ENCODE data around the gene CNTF.
"Not testable (repeated sequence)": the region's sequence is repeated elsewhere in the genome, so short reads cannot be mapped to it uniquely, and the experiment has no call there.

CNTF gene, protein sequence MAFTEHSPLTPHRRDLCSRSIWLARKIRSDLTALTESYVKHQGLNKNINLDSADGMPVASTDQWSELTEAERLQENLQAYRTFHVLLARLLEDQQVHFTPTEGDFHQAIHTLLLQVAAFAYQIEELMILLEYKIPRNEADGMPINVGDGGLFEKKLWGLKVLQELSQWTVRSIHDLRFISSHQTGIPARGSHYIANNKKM

DNA sequence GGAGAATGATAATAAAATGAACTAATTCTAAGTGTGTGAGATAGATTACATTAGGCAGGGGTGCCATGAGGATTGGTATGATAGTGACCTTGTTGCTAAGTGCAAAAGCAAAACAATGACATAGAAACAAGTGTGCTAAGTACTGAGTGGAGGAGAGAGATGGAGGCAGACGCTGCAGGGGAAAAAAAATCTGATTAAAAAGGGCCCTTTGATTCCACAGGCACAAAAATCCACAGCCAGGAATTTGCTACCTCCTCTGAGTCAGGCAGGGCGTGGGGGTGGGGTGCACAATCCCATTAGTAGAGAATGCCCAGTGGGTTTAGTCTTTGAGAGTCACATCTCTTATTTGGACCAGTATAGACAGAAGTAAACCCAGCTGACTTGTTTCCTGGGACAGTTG lies at the start of gene CNTF:
Gene CNTF, plus strand, starts transcription at position 322 of the 400 bp plus-strand sequence. CDS start 88 bp downstream, outside the sequence.
- DNase-seq (ENCODE audit: low spot score), result peak; percentile 88

DNA sequence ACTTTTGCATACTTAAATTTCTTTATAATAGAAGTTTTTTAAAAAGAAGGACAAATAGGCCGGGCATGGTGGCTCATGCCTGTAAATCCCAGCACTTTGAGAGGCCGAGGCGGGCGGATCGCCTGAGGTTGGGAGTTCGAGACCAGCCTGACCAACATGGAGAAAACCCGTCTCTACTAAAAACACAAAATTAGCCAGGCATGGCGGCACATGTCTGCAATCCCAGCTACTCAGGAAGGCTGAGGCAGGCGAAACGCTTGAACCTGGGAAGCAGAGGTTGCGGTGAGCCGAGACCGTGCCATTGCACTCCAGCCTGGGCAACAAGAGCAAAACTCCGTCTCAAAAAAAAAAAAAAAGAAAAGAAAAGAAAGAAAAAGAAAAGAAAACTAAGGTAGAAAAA lies 49.6 kb upstream of the CNTF start:
- not testable (repeated sequence) for DNase-seq (ENCODE audit: low spot score)

DNA sequence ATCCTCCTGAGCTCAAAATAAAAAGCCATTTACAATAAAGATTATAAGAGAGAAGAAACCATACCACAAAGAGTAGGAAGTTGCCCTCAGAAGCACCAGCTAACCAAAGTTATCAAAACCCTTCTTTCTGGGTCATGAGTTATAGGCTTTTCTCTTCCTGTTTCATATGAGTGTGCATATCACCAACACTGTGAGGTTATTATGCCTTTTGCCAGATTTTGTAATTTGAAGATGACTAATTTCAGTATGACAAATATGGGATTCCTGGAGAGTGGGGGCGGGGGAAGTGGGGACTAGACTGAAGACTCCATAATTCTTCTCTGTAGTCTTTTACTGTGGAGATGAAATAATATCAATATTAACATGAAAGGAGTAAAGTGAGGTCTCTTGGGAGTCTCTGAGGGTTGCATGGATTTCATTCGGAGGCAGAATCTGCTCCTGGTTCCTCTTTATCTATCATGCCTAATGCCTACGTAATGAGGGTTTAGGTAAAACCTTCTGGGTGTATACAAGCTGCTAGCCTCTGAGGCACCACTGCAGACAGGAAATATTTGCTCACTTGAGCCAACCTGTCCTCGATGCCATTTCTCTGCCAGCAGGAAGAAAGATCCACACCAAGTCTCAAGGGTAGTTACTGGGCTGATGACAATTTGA lies 48.9 kb upstream of the CNTF start:
- peak; percentile 72 for DNase-seq (ENCODE audit: low spot score)

DNA sequence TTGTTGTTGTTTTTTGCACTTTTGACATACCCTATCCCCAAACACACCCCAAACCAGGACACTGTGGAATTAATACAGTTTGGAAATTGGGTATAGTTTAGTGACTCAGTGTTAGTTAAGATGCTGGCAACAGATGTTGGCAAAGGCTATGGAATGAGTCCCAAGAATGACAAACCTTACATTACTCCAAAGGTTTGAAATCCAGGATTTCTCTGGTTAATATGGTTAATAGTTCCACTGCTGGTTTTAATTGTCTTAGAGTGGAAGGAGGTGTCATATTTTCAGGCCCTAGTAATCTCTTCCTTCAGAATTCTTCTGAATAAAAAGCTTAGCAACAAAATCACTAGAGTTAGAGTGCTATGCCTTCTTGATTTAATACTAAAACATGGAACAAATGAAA lies 47.6 kb upstream of the CNTF start:
- DNase-seq (ENCODE audit: low spot score), result no peak

DNA sequence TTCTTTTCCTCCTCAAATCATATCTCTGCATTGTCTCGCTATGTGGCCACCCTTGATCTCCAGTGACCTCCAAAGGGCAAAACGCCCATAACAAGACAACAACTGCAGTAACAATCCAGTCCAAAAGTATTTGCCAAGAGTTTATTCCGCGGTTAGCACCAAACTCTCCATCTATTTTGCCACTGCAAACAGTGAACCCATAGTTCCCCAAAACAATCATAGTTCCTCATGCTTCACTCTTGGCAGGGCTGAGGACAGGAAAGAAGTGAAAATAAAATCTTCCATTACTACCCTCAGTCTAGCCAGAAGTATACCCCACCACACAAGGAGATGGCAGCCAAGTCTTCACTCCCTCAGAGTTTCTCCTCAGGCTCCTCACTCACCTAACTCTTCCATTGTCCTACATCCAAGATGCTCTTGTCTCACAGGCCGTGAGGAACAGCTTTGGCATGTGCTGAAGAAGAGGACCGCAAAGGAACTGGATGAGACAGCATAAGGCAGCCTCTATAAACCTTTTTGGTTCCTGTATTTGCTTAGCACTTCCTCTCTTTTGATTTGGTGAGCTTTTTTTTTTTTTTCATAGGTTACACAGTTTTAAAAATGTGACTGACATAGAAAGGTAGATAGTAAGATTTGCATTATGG lies 47.0 kb upstream of the CNTF start, which contains the start of gene LPXN:
Gene LPXN, minus strand, starts transcription at position 480 of the 644 bp plus-strand sequence. Its CDS starts 84 bp downstream, at position 396.
- DNase-seq (ENCODE audit: low spot score), result no peak

DNA sequence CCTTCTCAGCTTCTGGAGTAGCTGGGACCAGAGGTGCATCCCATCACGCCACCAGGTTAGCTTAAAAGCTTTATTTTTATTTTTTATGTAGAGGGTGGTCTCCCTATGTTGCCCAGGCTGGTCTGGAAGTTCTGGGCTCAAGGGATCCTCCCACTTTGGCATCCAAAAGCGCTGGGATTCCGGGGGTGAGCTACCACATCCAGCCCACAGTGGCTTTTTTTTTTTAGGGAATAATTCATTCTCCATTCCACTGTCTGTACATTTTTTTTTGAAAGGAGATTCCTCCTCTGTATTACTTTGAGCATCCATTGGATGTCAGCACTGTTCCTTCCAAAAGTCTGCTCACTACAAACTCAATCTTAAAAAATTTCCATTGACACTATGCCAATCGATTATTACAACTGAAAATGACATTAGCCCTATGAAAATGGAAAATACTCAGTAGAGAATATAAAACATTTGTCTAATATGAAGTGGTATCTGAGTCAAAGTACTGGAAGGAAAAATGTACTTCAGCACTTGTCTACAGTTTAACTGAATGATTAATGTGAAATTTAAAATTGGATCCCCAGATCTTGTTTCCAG lies 45.5 kb upstream of the CNTF start:
- peak; percentile 45 for DNase-seq (ENCODE audit: low spot score)

DNA sequence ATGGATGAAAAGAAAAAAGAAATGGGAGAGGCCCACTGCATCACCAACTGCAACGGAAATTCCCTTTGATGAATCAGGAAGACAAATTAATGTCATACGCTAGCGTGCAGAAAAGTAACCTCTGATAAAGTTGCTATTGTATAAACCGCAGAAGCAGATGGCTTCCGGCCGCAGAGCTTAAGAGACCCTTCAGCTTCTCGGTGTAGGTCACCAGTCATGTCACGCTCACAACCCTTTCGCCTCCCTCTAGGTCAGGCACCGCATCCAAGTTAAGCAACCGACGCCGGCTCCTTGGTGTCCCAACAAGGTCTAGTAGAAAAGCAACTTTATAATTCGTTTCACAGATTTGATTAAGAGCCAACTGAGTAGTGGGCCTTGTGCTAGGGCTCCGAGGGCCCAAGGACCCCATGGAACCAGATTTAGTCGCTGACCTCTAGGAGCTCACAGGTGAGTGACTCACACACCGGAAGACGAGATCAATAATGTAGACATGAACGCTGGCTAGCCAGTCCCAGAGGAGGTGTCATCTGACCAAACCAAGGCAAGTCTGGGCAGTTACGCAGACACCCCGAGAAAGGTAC lies 44.8 kb upstream of the CNTF start:
- peak; percentile 34 for DNase-seq (ENCODE audit: low spot score)

DNA sequence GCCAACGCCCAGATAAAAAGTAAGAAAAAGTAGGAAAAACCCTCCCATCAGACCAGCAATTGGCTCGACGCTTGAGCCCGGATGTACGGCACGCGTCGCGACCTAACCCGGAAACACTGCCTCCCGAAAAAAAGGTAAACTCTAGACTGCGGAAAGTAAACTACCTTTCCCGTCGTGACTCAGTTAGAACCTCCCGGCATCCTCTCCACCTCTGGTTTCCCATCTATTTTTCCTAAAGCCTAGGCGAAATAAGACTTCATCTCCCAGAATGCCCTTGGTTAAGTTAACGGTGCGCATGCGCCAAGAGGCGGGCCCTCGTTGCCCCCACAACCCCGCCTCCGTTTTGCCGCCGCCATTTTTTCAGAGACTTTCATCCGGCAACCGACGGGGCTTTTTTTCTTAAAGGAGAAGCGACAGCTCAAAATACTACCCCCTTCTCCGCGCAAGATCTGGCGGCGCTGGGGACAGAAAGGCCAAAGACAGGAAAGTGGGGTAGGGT lies 44.3 kb upstream of the CNTF start:
- DNase-seq (ENCODE audit: low spot score), result peak; percentile 85

DNA sequence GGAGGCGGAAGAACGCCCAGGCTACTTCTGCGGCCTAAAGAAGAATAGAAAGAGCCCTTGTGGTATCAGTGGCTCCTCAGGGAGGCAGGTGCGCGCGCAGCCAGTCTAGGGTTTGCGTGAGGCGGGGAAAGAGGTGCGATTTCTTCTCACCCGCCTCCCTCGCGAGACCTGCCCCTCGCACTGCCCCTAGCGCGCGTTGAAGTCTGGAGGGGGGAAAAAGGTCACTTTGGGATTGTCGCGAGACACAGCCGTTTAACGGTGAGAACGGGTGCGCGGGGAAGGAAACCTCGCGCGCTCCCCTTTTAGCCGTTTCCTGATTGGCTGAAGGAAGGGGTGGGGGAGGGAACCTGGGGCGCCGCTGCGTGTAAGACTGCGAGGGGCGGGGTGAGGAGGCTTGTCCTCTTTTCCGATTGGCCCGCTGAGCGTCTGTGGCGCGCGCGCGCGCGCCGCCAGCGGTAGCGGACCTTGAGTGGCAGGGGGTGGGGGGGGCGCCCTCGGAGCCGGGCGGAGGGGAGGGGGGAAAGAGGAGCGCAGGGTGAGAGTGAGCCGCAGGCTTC lies 43.8 kb upstream of the CNTF start, which contains the start of gene ZFP91:
Gene ZFP91, plus strand, starts transcription at position 429 of the 557 bp plus-strand sequence. CDS start 219 bp downstream, outside the sequence.
- peak; percentile 67 for DNase-seq (ENCODE audit: low spot score)

DNA sequence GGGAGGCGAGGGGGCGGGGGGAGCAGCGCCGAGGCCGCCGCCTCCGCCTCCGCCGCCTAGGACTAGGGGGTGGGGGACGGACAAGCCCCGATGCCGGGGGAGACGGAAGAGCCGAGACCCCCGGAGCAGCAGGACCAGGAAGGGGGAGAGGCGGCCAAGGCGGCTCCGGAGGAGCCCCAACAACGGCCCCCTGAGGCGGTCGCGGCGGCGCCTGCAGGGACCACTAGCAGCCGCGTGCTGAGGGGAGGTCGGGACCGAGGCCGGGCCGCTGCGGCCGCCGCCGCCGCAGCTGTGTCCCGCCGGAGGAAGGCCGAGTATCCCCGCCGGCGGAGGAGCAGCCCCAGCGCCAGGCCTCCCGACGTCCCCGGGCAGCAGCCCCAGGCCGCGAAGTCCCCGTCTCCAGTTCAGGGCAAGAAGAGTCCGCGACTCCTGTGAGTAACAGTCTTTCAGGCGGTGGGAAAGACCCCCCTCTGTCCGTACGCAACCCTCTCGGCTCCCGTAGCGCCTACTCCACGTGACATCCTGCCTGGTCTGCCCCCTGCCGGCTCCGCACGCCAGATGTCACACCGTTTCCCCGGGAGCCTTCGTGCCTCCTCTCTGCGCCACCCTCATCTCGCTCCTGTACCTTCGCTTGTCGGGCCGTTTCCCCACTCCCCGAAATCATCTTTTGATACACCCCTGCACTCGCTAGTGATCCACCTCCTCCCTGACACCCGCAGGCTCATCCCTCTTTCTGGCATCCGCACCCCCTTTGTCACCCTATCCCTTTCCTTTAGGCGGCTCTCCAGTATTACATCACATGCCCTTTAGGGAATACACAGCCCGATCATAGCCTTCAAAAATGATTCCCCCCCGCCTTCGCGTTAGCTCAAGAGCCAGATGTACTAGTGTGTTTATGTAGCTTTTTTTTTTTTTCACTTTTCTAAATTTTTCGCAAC lies 43.0 kb upstream of the CNTF start:
- DNase-seq (ENCODE audit: low spot score), result peak; percentile 42

DNA sequence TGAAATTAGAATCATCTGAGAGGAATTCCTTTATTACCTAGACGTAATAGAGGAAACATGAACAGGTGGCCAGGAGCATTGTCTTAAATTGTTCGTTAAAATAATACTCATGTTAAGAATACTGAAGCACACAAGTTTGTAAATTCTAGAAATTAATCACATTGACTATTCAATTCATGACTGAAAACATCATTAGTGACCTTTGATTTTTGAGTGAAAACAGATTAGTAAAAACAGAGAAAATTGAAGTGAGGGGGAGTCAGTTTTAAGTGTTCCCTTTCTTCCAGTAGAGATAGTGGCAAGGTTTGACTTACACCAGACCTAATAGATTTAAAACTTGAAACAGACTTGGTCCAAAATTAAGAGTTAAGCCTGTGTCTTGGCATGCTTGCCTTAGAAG lies 42.2 kb upstream of the CNTF start:
- no peak for DNase-seq (ENCODE audit: low spot score)

DNA sequence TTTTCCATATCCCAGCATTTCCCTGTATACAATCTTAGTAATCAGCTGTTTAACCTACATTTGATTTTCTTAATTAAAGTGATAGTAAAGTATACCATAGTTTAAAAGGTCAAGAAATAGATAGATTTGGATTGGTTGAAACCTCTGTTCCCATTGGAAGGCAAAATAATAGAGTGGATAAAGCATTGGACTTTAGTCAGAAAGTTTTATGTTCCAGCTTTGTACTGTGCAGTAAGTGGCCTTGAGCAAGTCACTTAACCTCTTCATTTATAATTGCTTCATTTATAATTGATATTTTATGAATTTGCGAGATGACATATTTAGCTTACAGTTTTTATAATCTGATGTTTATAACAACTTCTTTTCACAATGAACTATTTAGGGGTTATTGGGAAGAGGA lies 40.0 kb upstream of the CNTF start:
- DNase-seq (ENCODE audit: low spot score), result no peak

DNA sequence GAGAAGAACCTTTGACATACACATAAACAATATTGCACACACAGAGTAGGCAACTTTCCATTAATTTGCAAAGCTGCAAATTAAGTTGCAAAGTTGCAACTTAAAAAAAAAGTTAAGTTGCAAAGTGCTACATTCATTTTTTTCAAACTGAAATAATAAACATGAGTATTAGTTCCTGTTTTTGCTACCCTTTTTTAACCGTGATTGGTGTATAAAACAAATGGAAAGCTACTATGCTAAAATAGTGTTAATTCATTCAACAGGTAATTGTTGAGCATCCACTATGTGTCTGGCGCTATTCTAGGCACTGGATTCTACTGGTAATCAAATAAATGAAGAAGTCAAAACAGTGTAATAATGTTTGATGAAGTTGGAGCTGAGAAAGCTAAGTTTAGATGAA lies 35.5 kb upstream of the CNTF start:
- DNase-seq (ENCODE audit: low spot score), result no peak

DNA sequence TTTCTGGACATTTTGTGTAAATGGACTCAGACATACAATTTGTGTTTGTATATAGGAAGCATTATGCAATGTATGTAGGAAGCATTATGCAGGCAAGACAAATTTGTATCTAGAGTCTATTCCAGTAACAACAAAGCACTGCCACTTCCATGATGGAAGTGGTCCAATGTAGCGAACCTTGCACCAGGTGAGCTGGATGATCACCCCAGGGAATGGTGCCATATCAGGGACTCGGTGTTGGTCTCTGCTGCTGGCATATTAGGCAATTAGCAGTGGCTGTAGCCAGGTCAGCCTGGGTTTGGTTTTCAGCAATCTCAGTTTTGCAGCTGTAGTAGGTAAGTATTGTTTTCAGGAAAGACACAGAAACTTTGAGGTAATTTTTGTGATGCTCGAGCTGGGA lies 30.8 kb upstream of the CNTF start:
- no peak for DNase-seq (ENCODE audit: low spot score)

DNA sequence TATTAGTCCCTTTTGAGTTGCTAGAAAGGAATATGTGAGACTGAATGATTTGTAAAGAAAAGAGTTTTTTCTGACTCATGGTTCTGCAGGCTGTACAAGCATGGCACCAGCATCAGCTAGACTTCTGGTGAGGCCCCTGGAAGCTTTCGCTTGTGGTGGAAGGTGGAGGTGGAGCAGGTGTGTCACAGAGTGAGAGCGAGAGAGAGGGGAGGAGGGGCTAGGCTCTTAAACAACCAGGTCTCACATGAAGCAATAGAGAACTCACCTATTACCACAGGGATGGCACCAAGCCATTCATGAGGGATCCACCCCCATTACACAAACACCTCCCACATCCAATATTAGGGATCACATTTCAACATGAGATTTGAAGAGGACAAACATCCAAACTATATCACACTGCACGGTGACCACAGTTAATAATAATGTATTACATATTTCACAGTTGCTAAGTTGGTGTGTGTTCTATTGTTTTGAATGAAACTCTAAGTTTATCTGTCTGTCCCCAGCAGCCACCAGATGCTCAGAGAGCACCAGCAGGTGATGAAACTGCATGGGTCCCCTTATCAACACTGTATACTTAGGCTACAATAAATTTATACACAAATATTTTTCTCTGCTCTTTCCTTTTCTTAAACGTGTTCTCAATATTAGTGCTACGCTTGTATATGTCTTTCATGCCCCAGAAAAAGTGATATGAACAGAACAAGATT lies 29.5 kb upstream of the CNTF start:
- no peak for DNase-seq (ENCODE audit: low spot score)

DNA sequence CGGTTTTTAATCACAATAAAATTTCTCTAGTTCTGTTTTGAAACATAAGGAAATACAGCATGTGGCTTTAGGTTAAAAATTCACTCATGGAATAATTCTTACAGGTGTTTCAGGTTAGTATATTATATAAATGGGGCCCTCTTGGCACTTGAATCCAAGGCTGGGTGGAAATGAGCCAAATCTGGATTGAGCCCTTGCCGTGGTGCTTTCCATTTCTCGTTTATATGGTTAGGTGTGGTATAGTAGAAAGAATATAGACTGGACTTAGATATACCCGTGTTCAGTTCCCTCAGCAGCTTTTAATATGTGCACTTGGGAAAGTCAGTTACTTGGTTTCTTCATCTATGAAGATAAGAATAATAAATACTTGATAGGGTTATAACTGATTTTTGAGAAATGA lies 27.6 kb upstream of the CNTF start:
- no peak for DNase-seq (ENCODE audit: low spot score)

DNA sequence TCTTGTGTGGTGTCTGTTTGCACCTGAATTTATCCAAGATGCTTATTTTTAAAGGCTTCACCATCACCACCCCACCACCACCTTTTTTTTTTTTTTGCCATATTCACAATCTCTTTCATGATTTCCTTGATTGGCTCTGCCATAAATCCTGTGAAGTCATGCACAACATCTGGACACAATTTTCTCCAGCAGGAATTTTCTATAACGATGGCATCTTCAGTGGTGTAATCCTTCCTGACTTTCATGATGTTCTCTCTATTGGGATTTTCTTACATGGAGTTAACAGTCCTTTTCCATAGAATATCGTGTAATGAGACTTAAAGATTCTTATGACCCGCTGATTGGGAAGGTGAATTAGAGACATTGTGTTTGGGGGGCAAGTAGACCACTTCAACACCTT lies 25.8 kb upstream of the CNTF start:
- no peak for DNase-seq (ENCODE audit: low spot score)

DNA sequence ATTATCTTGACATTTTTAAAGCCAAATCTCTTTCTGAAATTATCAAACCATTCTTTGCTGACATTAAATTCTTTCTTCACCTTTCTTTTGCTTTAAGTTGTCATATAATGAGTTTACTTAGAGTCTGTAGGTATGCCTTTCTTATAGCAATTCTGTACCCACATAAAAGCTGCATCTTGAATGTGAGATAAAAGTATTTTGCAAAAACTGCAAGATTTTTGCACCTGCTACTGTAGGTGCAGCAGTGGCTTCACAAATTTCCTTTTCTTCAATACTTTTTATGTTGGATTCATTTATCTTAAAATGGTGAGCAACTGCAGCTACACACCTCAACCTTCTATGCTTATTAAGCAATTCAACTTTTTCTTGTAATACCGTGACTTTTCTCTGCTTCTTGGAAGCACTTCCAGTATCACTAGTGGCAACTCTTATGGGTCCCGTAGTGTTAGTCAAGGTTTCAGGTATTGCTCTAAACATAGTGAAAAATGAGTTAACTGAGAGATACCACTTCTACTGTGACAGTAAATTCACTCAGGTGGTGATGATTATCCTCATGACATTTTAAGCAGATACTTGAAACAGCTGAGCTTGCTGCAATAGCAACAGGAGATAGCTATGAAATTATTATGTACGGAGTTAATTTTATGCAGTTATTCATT lies 24.9 kb upstream of the CNTF start:
- DNase-seq (ENCODE audit: low spot score), result no peak

DNA sequence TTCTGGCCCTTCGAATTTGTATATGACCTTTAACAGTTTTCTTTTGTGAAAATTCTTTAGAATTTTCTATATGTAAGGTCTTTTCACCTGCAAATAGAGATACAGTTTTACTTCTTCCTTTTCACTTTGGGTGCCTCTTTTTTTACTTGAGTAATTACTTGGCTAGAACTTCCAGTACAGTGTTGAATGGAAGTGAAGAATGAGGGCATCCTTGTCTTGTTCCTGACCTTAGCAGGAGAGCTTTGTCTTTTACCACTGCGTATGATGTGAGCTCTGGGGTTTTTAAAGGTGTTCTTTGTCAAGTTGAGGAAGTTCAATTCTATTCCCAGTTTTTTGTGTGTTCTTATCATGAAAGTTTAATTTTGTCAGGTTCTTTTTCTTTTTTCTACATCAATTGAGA lies 22.0 kb upstream of the CNTF start:
- no peak for DNase-seq (ENCODE audit: low spot score)

All from COLO829 (cell line).